ENCODE results near the gene MRPL57. TPM values are rescaled to one million over a fixed set of nuclear protein-coding genes. Genes with fewer than 3 reads are reported as not detected.

Gene MRPL57
- total and polyA plus RNA-seq, 2 of the 8 experiments (the other 6 are each of a cell fraction or from before 2014, with no cell fraction given), result 29.9 to 34.1 TPM

GRCh38 chr13:21138561-21138960, 37.9 kb upstream of the MRPL57 start (continued):
- TF ChIP-seq, protein P1, sequence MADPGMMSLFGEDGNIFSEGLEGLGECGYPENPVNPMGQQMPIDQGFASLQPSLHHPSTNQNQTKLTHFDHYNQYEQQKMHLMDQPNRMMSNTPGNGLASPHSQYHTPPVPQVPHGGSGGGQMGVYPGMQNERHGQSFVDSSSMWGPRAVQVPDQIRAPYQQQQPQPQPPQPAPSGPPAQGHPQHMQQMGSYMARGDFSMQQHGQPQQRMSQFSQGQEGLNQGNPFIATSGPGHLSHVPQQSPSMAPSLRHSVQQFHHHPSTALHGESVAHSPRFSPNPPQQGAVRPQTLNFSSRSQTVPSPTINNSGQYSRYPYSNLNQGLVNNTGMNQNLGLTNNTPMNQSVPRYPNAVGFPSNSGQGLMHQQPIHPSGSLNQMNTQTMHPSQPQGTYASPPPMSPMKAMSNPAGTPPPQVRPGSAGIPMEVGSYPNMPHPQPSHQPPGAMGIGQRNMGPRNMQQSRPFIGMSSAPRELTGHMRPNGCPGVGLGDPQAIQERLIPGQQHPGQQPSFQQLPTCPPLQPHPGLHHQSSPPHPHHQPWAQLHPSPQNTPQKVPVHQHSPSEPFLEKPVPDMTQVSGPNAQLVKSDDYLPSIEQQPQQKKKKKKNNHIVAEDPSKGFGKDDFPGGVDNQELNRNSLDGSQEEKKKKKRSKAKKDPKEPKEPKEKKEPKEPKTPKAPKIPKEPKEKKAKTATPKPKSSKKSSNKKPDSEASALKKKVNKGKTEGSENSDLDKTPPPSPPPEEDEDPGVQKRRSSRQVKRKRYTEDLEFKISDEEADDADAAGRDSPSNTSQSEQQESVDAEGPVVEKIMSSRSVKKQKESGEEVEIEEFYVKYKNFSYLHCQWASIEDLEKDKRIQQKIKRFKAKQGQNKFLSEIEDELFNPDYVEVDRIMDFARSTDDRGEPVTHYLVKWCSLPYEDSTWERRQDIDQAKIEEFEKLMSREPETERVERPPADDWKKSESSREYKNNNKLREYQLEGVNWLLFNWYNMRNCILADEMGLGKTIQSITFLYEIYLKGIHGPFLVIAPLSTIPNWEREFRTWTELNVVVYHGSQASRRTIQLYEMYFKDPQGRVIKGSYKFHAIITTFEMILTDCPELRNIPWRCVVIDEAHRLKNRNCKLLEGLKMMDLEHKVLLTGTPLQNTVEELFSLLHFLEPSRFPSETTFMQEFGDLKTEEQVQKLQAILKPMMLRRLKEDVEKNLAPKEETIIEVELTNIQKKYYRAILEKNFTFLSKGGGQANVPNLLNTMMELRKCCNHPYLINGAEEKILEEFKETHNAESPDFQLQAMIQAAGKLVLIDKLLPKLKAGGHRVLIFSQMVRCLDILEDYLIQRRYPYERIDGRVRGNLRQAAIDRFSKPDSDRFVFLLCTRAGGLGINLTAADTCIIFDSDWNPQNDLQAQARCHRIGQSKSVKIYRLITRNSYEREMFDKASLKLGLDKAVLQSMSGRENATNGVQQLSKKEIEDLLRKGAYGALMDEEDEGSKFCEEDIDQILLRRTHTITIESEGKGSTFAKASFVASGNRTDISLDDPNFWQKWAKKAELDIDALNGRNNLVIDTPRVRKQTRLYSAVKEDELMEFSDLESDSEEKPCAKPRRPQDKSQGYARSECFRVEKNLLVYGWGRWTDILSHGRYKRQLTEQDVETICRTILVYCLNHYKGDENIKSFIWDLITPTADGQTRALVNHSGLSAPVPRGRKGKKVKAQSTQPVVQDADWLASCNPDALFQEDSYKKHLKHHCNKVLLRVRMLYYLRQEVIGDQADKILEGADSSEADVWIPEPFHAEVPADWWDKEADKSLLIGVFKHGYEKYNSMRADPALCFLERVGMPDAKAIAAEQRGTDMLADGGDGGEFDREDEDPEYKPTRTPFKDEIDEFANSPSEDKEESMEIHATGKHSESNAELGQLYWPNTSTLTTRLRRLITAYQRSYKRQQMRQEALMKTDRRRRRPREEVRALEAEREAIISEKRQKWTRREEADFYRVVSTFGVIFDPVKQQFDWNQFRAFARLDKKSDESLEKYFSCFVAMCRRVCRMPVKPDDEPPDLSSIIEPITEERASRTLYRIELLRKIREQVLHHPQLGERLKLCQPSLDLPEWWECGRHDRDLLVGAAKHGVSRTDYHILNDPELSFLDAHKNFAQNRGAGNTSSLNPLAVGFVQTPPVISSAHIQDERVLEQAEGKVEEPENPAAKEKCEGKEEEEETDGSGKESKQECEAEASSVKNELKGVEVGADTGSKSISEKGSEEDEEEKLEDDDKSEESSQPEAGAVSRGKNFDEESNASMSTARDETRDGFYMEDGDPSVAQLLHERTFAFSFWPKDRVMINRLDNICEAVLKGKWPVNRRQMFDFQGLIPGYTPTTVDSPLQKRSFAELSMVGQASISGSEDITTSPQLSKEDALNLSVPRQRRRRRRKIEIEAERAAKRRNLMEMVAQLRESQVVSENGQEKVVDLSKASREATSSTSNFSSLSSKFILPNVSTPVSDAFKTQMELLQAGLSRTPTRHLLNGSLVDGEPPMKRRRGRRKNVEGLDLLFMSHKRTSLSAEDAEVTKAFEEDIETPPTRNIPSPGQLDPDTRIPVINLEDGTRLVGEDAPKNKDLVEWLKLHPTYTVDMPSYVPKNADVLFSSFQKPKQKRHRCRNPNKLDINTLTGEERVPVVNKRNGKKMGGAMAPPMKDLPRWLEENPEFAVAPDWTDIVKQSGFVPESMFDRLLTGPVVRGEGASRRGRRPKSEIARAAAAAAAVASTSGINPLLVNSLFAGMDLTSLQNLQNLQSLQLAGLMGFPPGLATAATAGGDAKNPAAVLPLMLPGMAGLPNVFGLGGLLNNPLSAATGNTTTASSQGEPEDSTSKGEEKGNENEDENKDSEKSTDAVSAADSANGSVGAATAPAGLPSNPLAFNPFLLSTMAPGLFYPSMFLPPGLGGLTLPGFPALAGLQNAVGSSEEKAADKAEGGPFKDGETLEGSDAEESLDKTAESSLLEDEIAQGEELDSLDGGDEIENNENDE (IDR thresholded peaks at IDR 0.05; ENCODE audit: insufficient replicate concordance, low read length), result no peak
- TF ChIP-seq KDM5A (IDR thresholded peaks at IDR 0.05; ENCODE audit: low read length) (no peak), POLR2AphosphoS5 (IDR thresholded peaks at IDR 0.05; ENCODE audit: low read depth, low read length) (no peak), KDM4A (IDR thresholded peaks at IDR 0.05; ENCODE audit: low read depth, low read length, severe bottlenecking) (no peak), EP300 (IDR thresholded peaks at IDR 0.05; ENCODE audit: borderline replicate concordance in 1 of 2, low read depth in 2 of 2, low read length in 2 of 2) (no peak), MAFK (IDR thresholded peaks at IDR 0.05; ENCODE audit: low read depth, low read length) (no peak), NANOG (IDR thresholded peaks at IDR 0.05; ENCODE audit: insufficient read depth, low read depth, low read length, poor library complexity, severe bottlenecking) (no peak), ZNF274 (IDR thresholded peaks at IDR 0.05; ENCODE audit: borderline replicate concordance, extremely low read depth, low read length) (no peak), CBX5 (IDR thresholded peaks at IDR 0.05; ENCODE audit: low read depth, low read length) (no peak), SIRT6 (IDR thresholded peaks at IDR 0.05; ENCODE audit: low read length) (no peak), EGR1 (IDR thresholded peaks at IDR 0.05; ENCODE audit: borderline replicate concordance, low read depth, low read length) (no peak)

Data from H1 (cell line).